Activated naive CD8-positive, alpha-beta T cell treated with anti-CD3 and anti-CD28 coated beads, Interleukin-2, amount 10 ng/mL, durations not matched to agents 7 days and 5 days (primary cell): ENCODE measurements around the gene GTF3C5. TPM values are rescaled to one million over a fixed set of nuclear protein-coding genes. Genes with fewer than 3 reads are reported as not detected.
"Not testable (repeated sequence)": the region's sequence is repeated elsewhere in the genome, so short reads cannot be mapped to it uniquely, and the experiment has no call there.

Experiments used
- ATAC-seq: fragments of 150-1000 bp; cut with Tn5 transposase; one replicate; pipeline ENCODE4 v1.10.0; 2021; ENCODE audit warnings: low read depth, moderate library complexity
- POLR2A ChIA-PET: fragments of 350-600 bp; sonication (Branson Sonifier 250); formaldehyde crosslinking; loops from one replicate; lab custom pipeline; 2021; ENCODE audit warnings: antibody characterized with exemption; lab: Charles Lee
- DNase-seq: peaks from one replicate; pipeline ENCODE4 v3.0.0; 2021
- H3K27ac Mint-ChIP-seq: one replicate; pipeline ENCODE4 v1.8.0; 2022; ENCODE audit warnings: mild to moderate bottlenecking, mixed read lengths
- H3K27me3 Mint-ChIP-seq: one replicate; pipeline ENCODE4 v1.8.0; 2022; ENCODE audit warnings: mild to moderate bottlenecking, moderate library complexity, mixed read lengths
- H3K36me3 Mint-ChIP-seq: one replicate; pipeline ENCODE4 v1.8.0; 2021; ENCODE audit warnings: mild to moderate bottlenecking, mixed read lengths
- H3K4me1 Mint-ChIP-seq: one replicate; pipeline ENCODE4 v1.8.0; 2021; ENCODE audit warnings: mixed read lengths
- H3K4me3 Mint-ChIP-seq: one replicate; pipeline ENCODE4 v1.8.0; 2022; ENCODE audit warnings: mild to moderate bottlenecking, moderate library complexity, mixed read lengths
- H3K9me3 Mint-ChIP-seq: one replicate; pipeline ENCODE4 v1.8.0; 2021; ENCODE audit warnings: mixed read lengths
- total RNA-seq, 2 experiments: library from RNA; stranded (reverse); gene quantifications; one replicate each; pipeline ENCODE4 v1.2.3, GENCODE V29; 2021

Gene GTF3C5
- total RNA-seq, 2 experiments from 2014 or later: 86.4 to 97.5 TPM

DNA sequence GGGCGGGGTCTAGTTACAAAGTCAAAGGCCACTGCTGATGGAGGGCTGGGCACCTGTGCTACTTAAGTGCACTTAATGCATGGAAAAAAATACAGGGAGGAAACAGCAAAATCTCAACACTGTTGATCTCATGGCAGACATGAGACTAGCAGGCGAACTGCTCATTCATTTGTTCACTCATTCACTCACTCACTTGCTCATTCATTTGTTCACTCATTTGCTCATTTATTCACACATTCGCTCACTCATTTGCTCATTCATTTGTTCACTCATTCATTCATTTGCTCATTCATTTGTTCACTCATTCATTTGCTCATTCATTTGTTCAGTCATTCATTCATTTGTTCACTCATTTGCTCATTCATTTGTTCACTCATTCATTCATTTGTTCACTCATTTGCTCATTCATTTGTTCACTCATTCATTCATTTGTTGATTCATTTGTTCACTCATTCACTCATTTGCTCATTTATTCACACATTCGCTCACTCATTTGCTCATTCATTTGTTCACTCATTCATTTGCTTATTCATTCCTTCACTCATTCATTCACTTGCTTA is 40.7 kb upstream of the GTF3C5 start:
- H3K27me3 Mint-ChIP-seq: peaks cover 32% of the 10 kb centered on the region
- H3K36me3 Mint-ChIP-seq: not testable (repeated sequence)

DNA sequence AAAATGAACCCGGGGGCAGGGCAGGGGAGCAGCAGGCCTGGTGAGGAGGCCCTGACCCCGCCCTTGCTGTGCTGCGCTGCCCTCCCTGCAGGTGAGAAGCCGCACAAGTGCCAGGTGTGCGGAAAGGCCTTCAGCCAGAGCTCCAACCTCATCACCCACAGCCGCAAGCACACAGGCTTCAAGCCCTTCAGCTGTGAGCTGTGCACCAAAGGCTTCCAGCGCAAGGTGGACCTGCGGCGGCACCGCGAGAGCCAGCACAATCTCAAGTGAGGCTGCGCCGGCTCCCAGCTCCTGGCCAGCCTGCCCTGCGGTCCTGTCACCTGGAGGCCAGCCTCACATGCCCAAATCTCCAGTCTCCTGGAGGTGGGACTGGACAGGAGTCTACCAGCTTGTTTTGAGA is 40.0 kb upstream of the GTF3C5 start:
- POLR2A ChIA-PET: no interaction called here
- Mint-ChIP-seq H3K27ac (no peak overlapping the region), H3K4me3 (no peak overlapping the region), H3K36me3 (no peaks in the 10 kb centered on the region), H3K27me3 (peaks cover 32% of the 10 kb centered on the region), H3K4me1 (peaks cover 20% of the 10 kb centered on the region), H3K9me3 (peaks cover 2% of the 10 kb centered on the region)
- DNase-seq (no peak), ATAC-seq (no peak)

More for the DNA sequence above, 40.7 kb upstream of the GTF3C5 start:
- H3K27ac Mint-ChIP-seq, H3K9me3 Mint-ChIP-seq, H3K4me3 Mint-ChIP-seq, POLR2A ChIA-PET, DNase-seq: not testable (repeated sequence)
- peaks cover 20% of the 10 kb centered on the region for H3K4me1 Mint-ChIP-seq
- peak; percentile 35 for ATAC-seq

DNA sequence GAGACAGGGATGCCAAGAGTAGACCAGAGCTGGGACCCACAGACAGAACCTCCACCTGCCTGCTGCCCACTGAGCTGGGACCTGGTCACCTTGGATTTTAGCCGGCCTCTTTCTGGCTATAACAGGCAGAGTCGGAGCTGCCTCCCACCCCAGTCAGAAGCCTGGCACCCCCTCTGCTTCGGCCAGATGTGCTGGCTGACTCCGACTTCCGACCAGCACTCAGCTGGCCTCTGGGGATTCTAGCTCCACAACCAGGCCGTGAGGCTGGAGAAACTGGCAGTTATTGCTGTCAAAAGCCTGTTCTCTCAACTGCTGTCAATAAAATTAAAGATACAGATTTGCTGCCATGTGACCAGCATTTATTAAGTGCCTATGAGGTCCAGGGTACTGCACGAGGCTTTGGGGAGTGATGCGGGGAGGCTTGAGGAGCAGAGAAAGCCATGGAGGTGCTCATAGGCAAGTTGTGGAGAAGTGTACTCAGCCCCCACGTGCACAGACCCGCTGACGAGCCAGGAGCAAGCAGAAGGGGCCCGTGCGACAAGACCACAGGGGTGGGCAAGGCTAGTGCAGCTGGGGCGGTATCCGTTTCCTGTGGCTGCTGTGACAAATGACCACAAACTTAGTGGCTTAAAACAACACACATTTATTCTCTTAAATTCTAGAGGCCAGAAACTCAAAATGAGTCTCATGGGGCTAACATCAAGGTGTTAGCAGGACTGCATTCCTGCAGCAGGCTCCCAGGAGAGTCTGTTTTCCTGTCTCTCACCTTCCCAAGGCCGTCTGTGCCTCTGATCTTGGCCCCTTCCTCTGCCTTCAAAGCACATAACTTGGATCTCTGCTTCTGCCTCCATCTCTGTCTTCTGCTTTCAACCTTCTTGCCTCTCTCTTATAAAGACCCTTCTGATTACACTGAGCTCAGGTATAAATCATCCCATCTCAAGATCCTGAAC is 39.2 kb upstream of the GTF3C5 start:
- no peak overlapping the region for H3K4me3 Mint-ChIP-seq
- no peaks in the 10 kb centered on the region for H3K36me3 Mint-ChIP-seq
- peaks cover 28% of the 10 kb centered on the region for H3K27me3 Mint-ChIP-seq
- H3K4me1 Mint-ChIP-seq: peaks cover 20% of the 10 kb centered on the region
- ATAC-seq: peak; percentile 59
- no peak overlapping the region for H3K27ac Mint-ChIP-seq
- H3K9me3 Mint-ChIP-seq: peaks cover 2% of the 10 kb centered on the region
- no peak for DNase-seq
- POLR2A ChIA-PET: no interaction called here

DNA sequence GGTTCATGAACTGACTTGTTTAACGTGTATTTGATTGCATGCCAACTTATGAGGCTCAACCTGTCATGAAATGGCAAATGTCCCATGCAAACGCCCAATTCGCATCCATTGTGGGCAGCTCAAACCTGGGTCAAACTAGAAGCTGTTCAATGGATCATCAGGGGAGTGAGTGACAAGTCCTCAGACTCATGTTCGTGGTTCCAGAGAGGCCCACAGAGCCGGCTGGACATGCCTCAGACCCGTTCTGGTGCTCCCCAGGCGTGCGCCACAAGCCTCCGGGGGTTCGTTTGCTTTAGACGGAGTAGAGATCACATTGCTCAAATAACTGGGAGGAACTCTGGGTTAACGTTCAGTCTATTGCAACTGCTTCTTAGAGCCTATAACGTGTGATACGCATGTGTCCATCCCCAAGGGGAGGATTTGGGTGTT is 37.3 kb upstream of the GTF3C5 start:
- H3K9me3 Mint-ChIP-seq: peaks cover 2% of the 10 kb centered on the region
- peaks cover 20% of the 10 kb centered on the region for H3K4me1 Mint-ChIP-seq
- H3K36me3 Mint-ChIP-seq: no peaks in the 10 kb centered on the region
- H3K4me3 Mint-ChIP-seq: no peak overlapping the region
- no peak for ATAC-seq
- no peak for DNase-seq
- POLR2A ChIA-PET: no interaction called here
- H3K27me3 Mint-ChIP-seq: peaks cover 24% of the 10 kb centered on the region
- H3K27ac Mint-ChIP-seq: no peak overlapping the region

DNA sequence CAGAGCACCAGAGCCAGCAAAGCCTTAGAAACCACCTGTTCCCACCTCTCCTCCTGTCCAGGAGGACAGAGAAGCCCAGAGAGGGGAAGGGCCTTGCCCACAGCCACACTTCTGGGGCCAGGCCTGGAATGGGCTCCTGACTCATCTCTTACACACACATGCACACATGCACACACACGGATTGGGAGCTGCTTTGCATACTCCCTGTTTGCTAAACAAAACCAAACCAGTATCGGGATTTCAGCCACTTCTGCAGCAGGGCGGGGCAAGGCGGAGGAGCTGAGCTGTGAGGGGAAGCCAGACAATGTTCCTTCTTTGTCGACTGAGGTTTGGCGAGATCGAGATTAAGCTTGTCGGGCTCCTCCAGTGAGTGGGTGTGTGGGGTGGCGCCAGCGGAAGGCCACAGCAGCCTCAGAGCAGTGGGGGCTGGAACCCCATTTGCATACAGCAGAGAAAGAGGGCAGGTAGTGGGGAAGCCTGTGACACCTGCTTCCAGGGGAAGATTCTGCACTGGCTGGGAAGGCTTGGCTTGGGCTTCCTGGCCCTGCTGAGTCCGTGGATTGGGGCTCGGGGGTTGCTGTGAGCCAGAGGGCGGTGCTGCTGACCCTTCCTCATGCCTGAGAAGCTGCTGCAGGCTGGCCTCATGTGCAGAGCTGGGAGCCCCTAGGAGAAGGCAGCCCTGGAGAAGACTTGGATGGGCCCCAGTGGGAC is 36.2 kb upstream of the GTF3C5 start:
- ATAC-seq: no peak
- Mint-ChIP-seq H3K4me3 (peak overlapping the region; percentile 59), H3K9me3 (peaks cover 2% of the 10 kb centered on the region), H3K4me1 (peaks cover 20% of the 10 kb centered on the region), H3K27me3 (peaks cover 26% of the 10 kb centered on the region), H3K27ac (no peak overlapping the region), H3K36me3 (no peaks in the 10 kb centered on the region)
- DNase-seq: no peak
- POLR2A ChIA-PET: no interaction called here

DNA sequence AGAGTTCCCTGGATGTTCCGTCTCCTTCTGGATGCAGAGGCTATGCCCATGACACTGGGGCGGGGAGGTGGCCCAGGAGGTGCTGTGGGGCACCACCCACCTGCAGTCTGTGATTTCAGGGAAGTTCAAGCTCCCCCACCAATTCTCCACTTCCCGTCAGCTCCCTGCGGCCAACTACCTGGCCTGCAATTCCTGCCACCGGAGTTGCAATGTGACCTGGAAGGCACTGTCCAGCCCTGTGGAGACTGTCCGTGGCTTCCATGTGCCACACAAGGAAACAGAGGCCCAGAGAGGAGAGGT is 35.7 kb upstream of the GTF3C5 start:
- Mint-ChIP-seq H3K27me3 (peaks cover 28% of the 10 kb centered on the region), H3K9me3 (peaks cover 2% of the 10 kb centered on the region), H3K4me3 (no peak overlapping the region), H3K36me3 (no peaks in the 10 kb centered on the region), H3K4me1 (peaks cover 19% of the 10 kb centered on the region), H3K27ac (no peak overlapping the region)
- ATAC-seq: no peak
- no peak for DNase-seq
- POLR2A ChIA-PET: no interaction called here

DNA sequence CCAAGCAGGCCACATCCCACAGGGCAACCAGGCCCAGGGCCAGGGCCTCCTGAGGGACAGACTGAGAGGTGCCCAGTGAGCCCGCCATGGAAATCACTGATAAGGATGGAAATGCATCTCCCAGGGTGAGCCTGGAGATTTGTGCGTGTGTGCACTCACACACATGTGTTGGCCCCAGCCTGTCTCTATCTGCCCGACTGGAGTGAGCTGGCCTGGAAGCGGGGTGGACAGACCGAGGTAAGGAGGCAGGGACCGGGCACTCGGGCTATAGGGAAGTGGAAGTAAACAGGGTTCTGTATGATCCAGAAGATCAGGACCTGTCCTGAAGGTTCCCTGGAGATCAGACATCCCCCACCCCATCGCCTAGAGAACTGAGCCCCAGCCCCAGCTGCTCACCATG is 34.9 kb upstream of the GTF3C5 start:
- no peak for DNase-seq
- Mint-ChIP-seq H3K27me3 (peaks cover 24% of the 10 kb centered on the region), H3K4me1 (peaks cover 16% of the 10 kb centered on the region), H3K36me3 (no peaks in the 10 kb centered on the region), H3K4me3 (no peak overlapping the region), H3K9me3 (no peaks in the 10 kb centered on the region), H3K27ac (no peak overlapping the region)
- ATAC-seq: no peak
- POLR2A ChIA-PET: no interaction called here

DNA sequence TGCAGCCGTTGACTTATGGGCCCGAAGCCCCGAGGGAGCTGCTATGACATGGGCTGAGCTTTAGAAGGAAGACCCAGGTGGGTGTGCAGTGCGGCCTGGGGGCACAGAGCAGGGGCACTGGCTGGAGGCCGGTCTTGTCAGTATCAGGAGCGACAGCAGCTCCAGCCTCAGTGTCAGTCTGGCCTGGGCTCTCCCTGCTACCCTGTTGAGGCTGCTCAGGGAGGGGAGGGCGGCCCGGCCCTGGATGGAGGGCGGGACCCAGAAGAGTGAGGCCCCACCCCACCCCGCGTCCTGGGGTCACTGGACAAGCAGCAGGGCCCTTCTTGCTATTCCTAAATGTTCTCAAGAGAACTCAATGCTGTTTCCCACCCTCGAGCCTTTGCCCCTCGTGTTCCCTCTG is 34.3 kb upstream of the GTF3C5 start:
- H3K27me3 Mint-ChIP-seq: peaks cover 24% of the 10 kb centered on the region
- POLR2A ChIA-PET: no interaction called here
- peaks cover 15% of the 10 kb centered on the region for H3K4me1 Mint-ChIP-seq
- no peaks in the 10 kb centered on the region for H3K9me3 Mint-ChIP-seq
- no peak for DNase-seq
- no peak overlapping the region for H3K4me3 Mint-ChIP-seq
- H3K36me3 Mint-ChIP-seq: no peaks in the 10 kb centered on the region
- no peak for ATAC-seq
- H3K27ac Mint-ChIP-seq: no peak overlapping the region

DNA sequence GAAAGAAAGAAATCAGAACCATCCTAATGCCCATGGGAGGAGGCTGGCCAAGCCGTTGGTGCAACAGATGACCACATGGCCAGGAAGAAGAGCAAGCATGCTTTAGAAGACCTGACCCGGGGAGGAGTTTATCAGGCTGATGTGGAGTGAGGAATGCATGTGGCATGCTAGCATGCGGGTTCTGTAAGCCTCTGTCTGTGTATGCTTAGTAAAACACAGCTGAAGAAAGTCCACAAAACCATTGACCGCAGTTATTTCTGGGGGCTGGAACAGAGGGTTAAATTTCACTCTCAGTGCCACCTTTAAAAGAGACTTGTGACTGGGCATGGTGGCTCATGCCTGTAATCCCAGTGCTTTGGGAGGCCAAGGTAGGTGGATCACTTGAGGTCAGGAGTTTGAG is 33.2 kb upstream of the GTF3C5 start:
- H3K9me3 Mint-ChIP-seq: no peaks in the 10 kb centered on the region
- H3K4me1 Mint-ChIP-seq: peaks cover 7% of the 10 kb centered on the region
- H3K4me3 Mint-ChIP-seq: no peak overlapping the region
- ATAC-seq (no peak), DNase-seq (no peak)
- H3K36me3 Mint-ChIP-seq: no peaks in the 10 kb centered on the region
- POLR2A ChIA-PET: interaction anchor here (0.7 kb wide), 1 partner anchor 55 kb away, joined by 3 read pairs; no protein-coding TSS in a partner anchor
- H3K27me3 Mint-ChIP-seq: peaks cover 24% of the 10 kb centered on the region
- H3K27ac Mint-ChIP-seq: no peak overlapping the region

DNA sequence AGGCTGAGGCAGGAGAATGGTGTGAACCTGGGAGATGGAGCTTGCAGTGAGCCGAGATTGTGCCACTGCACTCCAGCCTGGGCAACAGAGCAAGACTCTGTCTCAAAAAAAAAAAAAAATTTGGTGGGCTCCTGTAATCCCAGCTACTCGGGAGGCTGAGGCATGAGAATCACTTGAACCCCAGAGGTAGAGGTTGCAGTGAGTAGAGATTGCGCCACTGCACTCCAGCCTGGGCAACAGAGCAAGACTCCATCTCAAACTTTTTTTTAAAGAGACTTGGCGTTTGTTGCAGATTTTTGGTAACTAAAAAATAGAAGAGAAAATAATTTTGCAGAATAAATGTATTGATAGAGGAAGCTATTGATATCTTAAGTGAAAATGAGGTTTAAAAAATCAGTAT is 32.6 kb upstream of the GTF3C5 start:
- ATAC-seq, POLR2A ChIA-PET, H3K36me3 Mint-ChIP-seq, H3K9me3 Mint-ChIP-seq, H3K27ac Mint-ChIP-seq, H3K4me1 Mint-ChIP-seq, H3K4me3 Mint-ChIP-seq, DNase-seq: not testable (repeated sequence)
- H3K27me3 Mint-ChIP-seq: peaks cover 23% of the 10 kb centered on the region

DNA sequence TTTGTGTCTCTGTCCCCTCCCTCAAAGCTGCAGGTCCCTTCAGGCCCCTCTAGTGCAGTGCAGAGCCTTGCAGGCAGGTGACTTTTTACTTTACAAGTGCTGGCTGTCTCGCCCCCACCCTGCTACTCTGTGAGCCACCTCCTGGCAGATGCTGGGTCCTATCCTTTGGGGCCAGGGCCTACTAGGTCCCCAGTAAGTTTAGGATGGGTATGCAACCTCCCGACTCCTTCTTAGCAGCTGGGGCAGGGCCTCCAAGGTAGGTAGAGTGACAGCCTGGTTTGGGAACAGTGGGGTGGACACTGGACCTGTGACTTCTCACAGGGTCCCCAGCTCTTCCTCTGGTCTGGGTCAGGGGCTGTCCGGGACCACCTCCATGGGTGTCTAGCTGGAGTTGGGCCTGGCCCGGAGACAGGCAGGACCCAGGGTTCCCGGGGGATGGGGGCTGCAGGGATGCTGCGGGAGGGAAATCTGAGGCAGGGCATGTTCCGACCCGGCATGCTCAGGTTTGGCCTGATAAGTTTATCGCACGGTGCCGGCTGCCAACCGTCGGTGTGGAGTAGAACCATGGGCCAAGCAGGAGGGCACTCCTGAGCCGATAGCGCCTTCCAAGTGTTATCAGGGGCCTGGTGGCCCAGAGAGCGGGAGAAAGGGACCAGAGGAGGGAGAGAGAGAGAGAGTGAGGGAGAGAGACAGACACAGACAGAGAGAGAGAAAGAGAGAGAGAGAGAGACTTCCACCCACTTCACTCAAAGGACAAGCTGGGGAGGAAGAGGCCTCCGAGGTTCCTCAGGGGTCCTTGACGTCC is 31.8 kb upstream of the GTF3C5 start:
- H3K27ac Mint-ChIP-seq: no peak overlapping the region
- DNase-seq: no peak
- no peak for ATAC-seq
- POLR2A ChIA-PET: no interaction called here
- no peaks in the 10 kb centered on the region for H3K9me3 Mint-ChIP-seq
- peaks cover 10% of the 10 kb centered on the region for H3K4me1 Mint-ChIP-seq
- no peak overlapping the region for H3K4me3 Mint-ChIP-seq
- no peaks in the 10 kb centered on the region for H3K36me3 Mint-ChIP-seq
- peaks cover 24% of the 10 kb centered on the region for H3K27me3 Mint-ChIP-seq

DNA sequence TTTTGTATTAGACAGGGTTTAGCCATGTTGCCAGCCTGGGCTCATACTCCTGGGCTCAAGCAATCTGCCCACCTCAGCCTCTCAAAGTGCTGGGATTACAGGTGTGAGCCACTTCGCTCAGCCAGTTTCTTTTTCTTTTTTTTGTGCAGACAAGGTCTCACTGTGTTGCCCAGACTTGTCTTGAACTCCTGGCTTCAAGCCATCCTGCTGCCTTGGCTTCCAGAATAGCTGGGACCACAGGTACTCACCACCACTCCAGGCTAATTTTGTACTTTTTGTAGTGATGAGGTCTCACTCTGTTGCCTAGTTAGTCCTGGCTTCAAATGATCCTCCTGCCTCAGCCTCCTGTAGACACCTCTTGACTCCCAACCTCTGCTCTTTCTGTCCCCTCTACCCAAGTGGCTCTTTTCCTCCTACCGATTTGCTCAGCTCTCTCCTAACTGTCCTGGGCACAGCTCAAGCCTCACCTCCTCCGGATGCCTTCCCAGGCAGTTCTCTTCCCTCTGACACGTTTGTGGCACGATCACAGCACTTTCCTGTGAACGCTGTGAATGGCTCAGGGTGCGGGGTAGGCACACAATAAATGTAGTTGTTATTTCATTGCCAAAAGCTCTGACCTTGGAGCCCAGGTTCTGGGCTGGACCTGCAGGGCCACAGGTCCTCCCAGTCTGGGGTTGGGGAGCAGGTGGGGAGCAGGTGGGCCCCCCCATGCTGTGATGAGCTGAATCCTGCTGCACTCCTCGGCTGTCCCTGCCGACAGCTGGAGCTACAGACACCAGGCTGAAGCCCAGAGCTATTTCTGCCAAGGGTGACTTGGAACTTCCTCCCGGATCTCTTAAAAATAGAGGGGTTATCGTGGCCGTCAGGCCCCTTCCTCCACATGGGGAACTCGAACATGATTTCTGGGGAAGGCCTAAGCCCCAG is 28.4 kb upstream of the GTF3C5 start:
- no peak for DNase-seq
- Mint-ChIP-seq H3K36me3 (no peaks in the 10 kb centered on the region), H3K9me3 (peaks cover 2% of the 10 kb centered on the region), H3K27ac (no peak overlapping the region), H3K4me1 (peaks cover 9% of the 10 kb centered on the region), H3K4me3 (no peak overlapping the region), H3K27me3 (peaks cover 39% of the 10 kb centered on the region)
- peak; percentile 14 for ATAC-seq
- POLR2A ChIA-PET: interaction anchor here (1.5 kb wide), 1 partner anchor 20 kb away, joined by 5 read pairs; no protein-coding TSS in a partner anchor
